ENCODE measurements around the gene NOL4.

NOL4 gene

DNA sequence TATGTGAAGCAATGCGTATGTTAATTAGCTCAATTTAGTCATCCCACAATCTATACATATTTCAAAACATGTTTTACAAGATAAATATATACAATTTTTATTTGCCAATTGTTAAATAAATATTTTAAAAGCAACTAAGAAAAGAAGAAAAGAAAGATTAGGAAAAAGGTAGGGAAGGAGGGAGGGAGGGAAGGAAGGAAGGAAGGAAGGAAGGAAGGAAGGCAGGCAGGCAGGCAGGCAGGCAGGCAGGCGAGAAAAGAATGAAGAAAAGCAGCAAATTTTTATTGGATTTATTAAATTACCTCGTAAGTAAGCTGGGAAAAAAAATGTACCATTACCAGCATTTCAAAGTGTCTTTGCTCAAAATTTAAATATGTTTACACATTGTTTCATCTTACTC is 30.5 kb downstream of the NOL4 start:
- no peak for DNase-seq

- DNase-seq, result no peak
These were observed 34.9 kb downstream of the NOL4 start for GRCh38 chr18:34189656-34190435.

All from stimulated activated CD4-positive, alpha-beta T cell treated with anti-CD3 and anti-CD28 coated beads, Interleukin-1b, Interleukin-23, amount 100 ng/mL, for 48 hours (primary cell).